Lower leg skin (tissue), 4 donors: Measurements from ENCODE around the gene MEAF6. TPM values are rescaled to one million over a fixed set of nuclear protein-coding genes. Genes with fewer than 3 reads are reported as not detected.

Experiments
- DNase-seq, 2 donors: peaks; one replicate each; pipeline ENCODE4 v3.0.0-alpha.2; 2019; ENCODE audit warnings: low spot score in 2 of 2
- H3K4me3 ChIP-seq: fragments of 200-600 bp; sonication (generic); 2 replicates; pipeline ENCODE4 v1.5.1; 2017; ENCODE audit warnings: mild to moderate bottlenecking, low read depth; ENCODE audit not compliant: poor library complexity, severe bottlenecking
- CTCF ChIP-seq, 3 donors: fragments of 450-650 bp; IDR thresholded peaks; one replicate each; pipeline ENCODE4 v1.5.1; 2016; ENCODE audit warnings: antibody characterized with exemption in 3 of 3, mild to moderate bottlenecking in 3 of 3, moderate library complexity in 2 of 3
- POLR2A ChIP-seq, 2 donors: fragments of 450-650 bp; IDR thresholded peaks; one replicate each; pipeline ENCODE4 v1.6.1; 2016 to 2017; ENCODE audit warnings: antibody characterized with exemption in 2 of 2, mild to moderate bottlenecking in 1 of 2, moderate library complexity in 1 of 2
- WGBS, 2 donors: methylation state at CpG; one replicate each; pipeline ENCODE4 v1.1.5; 2018; 5-methylcytosine and 5-hydroxymethylcytosine counted together
- intact Hi-C: fragments of 100-400 bp; cut with DNase I; formaldehyde crosslinking; loops from one replicate; pipeline ENCODE4 v1.15.0; 2023; ENCODE audit warnings: low total_unique reads
- total RNA-seq, 4 donors: library from RNA; depleted of rRNA; stranded (reverse); fragments of >200 nt; gene quantifications; one replicate each; pipeline ENCODE4 v1.1.0, GENCODE V29; 2016

Gene MEAF6
- total RNA-seq, 4 donors from 2014 or later: 55.7 to 94.2 (median 77.8) TPM

- H3K4me3 ChIP-seq: no peak overlapping the region
- WGBS, 2 donors: 79 to 85% methylated on average over 10 of the region's 10 CpGs
- TF ChIP-seq CTCF (IDR thresholded peaks at IDR 0.05) (no peak), POLR2A (IDR thresholded peaks at IDR 0.05) (no peak)
- DNase-seq: peak in 1 of 2 donors; percentile 77
- intact Hi-C loops: no loop called here
These were observed 33.8 kb downstream of the MEAF6 start for GRCh38 chr1:37480581-37481288.

GRCh38 chr1:37480125-37480466, 34.5 kb downstream of the MEAF6 start:
- WGBS, 2 donors: 38 to 43% methylated on average over 5 of the region's 5 CpGs
- DNase-seq: peak in 1 of 2 donors; percentile 88
- intact Hi-C loops: no loop called here

GRCh38 chr1:37479255-37480124, 35.1 kb downstream of the MEAF6 start:
- 2 to 21% methylated on average over 18 to 20 of the region's 22 CpGs for WGBS, 2 donors
- intact Hi-C loops: no loop called here
- peak; percentile 94 to 98 for DNase-seq
- H3K4me3 ChIP-seq: peak overlapping the region; percentile 6
- TF ChIP-seq POLR2A (IDR thresholded peaks at IDR 0.05) (no peak), CTCF (IDR thresholded peaks at IDR 0.05) (no peak)

More at GRCh38 chr1:37480125-37480466, 34.5 kb downstream of the MEAF6 start:
- no peak overlapping the region for H3K4me3 ChIP-seq
- TF ChIP-seq POLR2A (IDR thresholded peaks at IDR 0.05): no peak
- TF ChIP-seq CTCF (IDR thresholded peaks at IDR 0.05): no peak

GRCh38 chr1:37478890-37479254, 35.7 kb downstream of the MEAF6 start:
- H3K4me3 ChIP-seq: peak overlapping the region; percentile 6
- peak in 1 of 2 donors; percentile 80 for DNase-seq
- TF ChIP-seq CTCF (IDR thresholded peaks at IDR 0.05) (no peak), POLR2A (IDR thresholded peaks at IDR 0.05) (no peak)
- 21 to 31% methylated on average over 3 of the region's 3 CpGs for WGBS, 2 donors
- intact Hi-C loops: no loop called here

- intact Hi-C loops: no loop called here
- TF ChIP-seq CTCF (IDR thresholded peaks at IDR 0.05): no peak
- 76 to 89% methylated on average over 8 of the region's 8 CpGs for WGBS, 2 donors
These were observed 36.1 kb downstream of the MEAF6 start for GRCh38 chr1:37478451-37478881.

More at GRCh38 chr1:37478451-37478881, 36.1 kb downstream of the MEAF6 start:
- H3K4me3 ChIP-seq: no peak overlapping the region
- peak in 1 of 2 donors; percentile 80 for DNase-seq
